SK-N-SH (cell line): ENCODE measurements around the gene CD300LG.

Experiments used
- CTCF ChIP-seq: fragments of 200-600 bp; sonication (generic); IDR thresholded peaks from 2 replicates; pipeline ENCODE4 v1.6.1; 2017; ENCODE audit warnings: antibody characterized with exemption, mild to moderate bottlenecking, moderate library complexity
- POLR2AphosphoS5 ChIP-seq: IDR thresholded peaks from 2 replicates; pipeline ENCODE4 v1.6.1; 2012; ENCODE audit warnings: low read depth, low read length
- REST ChIP-seq: IDR thresholded peaks from 2 replicates; pipeline ENCODE4 v1.6.1; 2012; ENCODE audit warnings: mild to moderate bottlenecking, low read depth, low read length, moderate library complexity
- SMC3 ChIP-seq: IDR thresholded peaks from 2 replicates; pipeline ENCODE4 v1.6.1; 2012; ENCODE audit warnings: low read depth, low read length, improper control_type of control experiment
- ZBTB33 ChIP-seq: IDR thresholded peaks from 2 replicates; pipeline ENCODE4 v1.4.0; 2012; ENCODE audit warnings: low read depth, borderline replicate concordance

GRCh38 chr17:43839670-43840108, 7.3 kb upstream of the CD300LG start:
- TF ChIP-seq POLR2AphosphoS5 (no peak), SMC3 (no peak), CTCF (no peak), REST (no peak), ZBTB33 (no peak)
